Activated CD4-positive, alpha-beta T cell treated with anti-CD3 and anti-CD28 coated beads for 1 hour (primary cell): Measurements from ENCODE around the gene MACROD1.

Experiments
- DNase-seq: peaks from one replicate; pipeline ENCODE4 v3.0.0-alpha.2; 2020

MACROD1 gene

DNA sequence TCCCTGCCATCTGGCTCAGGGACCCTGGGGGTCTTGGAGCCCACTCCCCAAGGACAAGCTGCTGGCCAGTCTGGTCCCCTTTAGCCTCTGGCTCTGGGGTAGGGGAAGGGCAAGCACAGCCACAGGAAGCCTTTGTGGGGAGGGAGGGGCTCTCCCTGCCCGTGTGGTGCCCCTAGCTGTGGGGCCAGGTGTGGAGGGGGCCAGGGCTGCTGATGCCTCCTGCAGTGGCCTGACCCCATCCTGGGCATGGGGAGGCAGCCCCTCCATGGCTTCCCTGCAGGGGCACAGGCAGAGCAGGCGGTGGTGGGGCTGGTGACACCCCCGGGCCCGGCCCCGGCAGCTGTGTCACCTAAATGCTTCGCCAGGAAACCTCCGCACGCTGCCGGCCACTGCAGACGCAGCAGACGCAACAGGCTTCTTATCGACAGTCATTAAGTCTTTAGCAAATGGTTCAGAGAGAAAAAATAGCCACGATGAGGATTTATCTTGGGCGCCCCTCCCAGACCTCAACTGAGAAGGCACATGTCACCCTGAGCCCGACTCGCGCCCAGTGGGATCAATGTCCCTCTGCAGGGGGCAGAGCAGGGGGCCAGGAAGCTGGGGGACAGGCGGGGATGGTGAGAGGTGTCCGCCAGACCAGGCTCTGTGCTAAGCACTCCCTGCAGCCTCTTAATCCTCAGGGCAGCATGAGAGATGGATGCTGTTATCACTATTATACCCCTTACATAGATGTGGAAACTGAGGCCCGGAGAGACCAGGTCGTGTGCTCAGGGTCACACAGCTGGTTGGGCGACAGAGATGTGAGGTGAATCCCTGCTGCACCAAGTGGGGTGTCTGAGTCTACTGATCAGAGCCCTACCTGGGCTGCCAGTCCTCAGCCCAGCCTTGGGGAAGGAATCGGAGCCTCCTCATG lies 96.3 kb downstream of the MACROD1 start:
- DNase-seq: no peak

GRCh38 chr11:64068705-64069400 lies 97.1 kb downstream of the MACROD1 start:
- DNase-seq: no peak

GRCh38 chr11:64067230-64067993 lies 98.5 kb downstream of the MACROD1 start:
- DNase-seq: no peak

GRCh38 chr11:64065712-64066111 lies 100.2 kb downstream of the MACROD1 start:
- no peak for DNase-seq

GRCh38 chr11:64065141-64065465 lies 100.8 kb downstream of the MACROD1 start:
- DNase-seq: no peak

- no peak for DNase-seq
Observed at GRCh38 chr11:64064374-64065140, 101.4 kb downstream of the MACROD1 start.

DNA sequence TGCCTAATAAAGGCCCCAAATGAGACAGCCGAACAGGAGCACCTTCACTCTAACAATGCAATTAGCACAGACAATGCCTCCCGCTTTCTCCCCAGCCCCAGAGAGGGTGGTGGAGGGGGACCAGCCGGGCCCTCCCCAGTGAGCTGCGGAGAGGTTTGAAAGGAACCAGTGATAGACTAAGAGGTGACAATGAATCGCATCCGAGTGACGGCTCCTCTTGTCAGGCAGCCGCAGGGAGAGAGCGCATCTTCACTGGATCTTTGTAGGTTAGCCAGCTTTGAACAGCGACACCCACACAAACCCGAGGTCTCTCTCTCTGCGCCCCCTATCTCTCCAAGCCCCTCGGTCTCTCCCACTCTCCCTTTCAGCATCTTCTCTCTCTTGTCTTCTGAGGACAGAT lies 102.1 kb downstream of the MACROD1 start:
- DNase-seq: no peak

GRCh38 chr11:64062185-64063039 lies 103.5 kb downstream of the MACROD1 start:
- DNase-seq: no peak

DNA sequence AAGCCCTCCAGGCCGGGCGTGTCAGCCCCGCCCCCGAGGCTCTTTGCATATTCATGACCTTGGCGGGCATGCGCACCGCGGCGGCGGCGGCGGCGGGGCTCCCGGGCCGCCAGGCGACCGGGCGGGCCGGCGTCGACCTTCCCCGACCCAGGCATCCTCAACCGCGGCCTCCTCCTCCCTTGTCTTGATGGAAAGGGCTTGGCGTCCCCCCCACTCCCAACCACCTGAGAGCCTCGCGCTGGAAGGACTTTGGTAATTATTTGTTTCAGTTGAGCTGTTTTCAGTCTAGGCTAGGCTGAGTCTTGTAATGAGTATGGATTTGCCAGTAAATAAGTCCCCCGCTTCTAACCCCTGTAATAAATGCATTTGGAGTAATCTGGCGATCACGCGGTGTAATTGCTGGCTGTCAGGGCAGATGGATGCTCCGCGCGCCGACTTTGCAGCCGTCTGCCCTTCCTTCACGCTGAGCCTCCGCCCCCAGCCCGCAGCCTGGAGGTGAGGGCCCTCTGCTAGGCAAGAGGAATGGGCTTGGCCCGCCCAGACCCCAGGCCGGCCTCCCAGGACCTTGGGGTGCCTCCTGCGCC lies 105.0 kb downstream of the MACROD1 start:
- DNase-seq: peak; percentile 37

- DNase-seq: no peak
Observed at GRCh38 chr11:64060263-64060860, 105.6 kb downstream of the MACROD1 start.

- no peak for DNase-seq
Observed at GRCh38 chr11:64059339-64060140, 106.4 kb downstream of the MACROD1 start.

- DNase-seq: no peak
Observed at GRCh38 chr11:64058494-64058893, 107.4 kb downstream of the MACROD1 start.

DNA sequence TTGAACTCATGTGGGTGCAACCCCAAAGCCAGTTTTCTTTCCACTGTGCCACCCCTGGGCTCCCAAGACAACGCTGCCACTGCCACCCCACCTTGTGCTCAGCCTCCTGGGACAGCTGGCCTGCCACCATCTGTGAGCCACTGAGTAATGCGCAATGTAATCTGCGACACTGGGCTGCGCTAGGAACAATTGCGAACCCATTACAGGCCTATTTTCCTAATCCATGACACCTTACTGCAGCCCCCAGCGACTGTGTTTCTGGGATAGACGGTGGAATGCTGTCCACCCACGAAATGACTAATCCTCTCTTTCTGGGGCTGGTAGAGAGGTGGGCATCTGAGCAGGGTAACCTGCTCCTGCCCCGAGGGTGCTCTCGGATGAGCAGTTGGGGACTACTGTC lies 108.0 kb downstream of the MACROD1 start:
- no peak for DNase-seq

- no peak for DNase-seq
Observed at GRCh38 chr11:64056861-64057260, 109.1 kb downstream of the MACROD1 start.

DNA sequence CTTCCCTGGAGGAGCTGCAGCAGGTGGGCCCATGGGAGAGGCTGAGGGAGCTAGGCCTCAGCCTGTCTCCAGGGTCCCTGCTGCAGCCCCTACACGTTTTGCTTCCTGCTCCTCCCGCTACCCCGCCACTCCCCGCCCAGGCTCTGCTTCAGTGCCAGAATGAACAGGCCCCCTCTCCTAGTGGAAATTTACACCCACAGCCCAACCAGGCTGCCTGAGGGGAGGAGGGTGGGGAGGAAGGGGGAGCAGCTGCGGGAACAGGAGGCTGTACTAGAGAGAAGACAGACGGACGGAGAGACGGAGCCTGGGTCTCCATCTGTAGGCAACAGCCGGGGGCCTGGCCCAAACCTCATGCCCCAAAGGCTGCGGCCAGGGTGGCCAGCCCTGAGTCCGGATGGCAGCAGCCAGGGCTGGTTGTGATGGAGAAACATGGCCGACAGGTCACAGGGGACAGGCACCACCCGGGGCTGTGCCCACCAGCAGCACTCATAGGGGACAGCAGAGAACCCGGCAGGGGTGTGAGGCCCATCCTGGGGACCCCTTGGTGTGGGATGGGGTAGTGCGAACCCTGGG lies 109.6 kb downstream of the MACROD1 start:
- no peak for DNase-seq

DNA sequence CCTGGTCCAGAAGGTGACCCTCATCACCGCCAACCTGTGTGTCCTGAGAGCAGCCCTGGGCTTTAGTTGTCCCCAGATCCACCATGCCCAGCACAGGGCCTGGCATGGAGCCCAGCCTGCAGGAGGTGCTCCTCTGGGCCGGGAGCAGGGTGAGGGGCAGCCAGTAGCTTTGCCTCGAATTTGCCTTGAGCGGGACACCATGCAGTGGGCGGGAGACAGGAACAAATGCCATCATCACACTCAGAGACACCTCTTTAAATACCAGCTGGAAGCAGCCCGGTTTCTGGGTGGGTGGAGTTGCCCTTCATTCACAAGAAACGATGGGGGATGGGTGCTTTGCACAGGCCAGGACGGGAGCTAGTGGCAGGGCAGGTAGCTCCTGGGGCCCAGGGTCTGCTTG lies 110.8 kb downstream of the MACROD1 start:
- DNase-seq: no peak

- DNase-seq: no peak
Observed at GRCh38 chr11:64053699-64054098, 112.2 kb downstream of the MACROD1 start.

DNA sequence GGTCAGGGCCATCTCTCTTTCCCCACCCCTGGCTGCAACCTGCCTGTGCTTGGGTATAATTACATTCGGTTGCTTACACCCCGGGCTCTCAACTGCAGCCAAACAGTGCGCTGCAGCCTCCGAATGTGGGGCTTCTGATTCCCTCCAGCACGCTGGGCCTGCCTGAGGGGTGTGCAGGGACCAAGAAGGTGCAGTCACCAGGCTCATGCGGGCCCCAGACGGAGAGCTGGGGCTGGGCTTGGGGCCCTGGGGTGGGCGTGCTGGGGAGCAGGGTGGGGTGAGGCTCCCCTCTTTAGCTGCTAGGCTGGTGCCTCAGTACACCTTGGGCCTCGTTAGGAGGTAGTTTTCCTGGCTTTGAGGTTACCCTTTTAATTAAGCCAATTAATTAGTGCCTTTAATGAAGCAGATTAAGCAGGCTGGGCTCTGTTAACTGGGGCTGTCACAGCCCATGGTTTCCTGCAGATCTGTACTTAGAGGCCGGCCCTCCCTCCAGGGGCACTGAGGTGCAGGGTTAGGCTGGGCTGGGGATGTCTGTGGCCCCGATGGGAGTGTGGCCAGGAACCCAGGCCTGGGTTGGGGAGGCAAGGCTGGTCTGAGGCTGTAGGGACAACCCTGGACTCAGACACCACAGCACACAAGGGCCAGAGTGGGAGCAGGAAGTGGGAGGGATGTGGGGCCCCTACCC lies 112.8 kb downstream of the MACROD1 start:
- DNase-seq: no peak

DNA sequence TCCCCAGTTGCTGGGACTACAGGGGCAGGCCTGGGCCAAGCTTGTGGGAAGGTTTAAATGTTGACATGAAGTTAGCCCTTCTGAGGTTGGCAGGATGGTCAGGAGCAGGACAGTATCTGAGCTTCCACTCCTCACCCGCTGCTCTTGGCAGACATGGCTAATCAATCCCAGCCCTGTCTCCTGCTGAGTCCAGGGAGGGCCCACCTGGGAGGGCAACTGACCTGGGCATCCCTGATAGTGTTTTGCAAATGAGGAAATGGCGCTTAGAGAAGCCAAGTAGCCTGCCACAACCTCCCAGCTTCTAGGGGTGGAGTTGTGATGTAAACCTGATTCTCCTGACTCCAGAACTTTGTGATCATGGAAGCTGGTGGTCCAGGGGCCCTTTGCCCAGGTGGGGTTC lies 113.5 kb downstream of the MACROD1 start:
- no peak for DNase-seq
